ENCODE data around the gene ETNK1.

Gene ETNK1

GRCh38 chr12:22731236-22731635 lies 106.3 kb downstream of the ETNK1 start:
- no CpG with 5 or more reads among the region's 3 CpGs for WGBS (ENCODE audit: insufficient coverage, insufficient read length)
- DNase-seq (ENCODE audit: low read depth, low spot score), result no peak
- no peaks in the 10 kb centered on the region for H3K4me1 ChIP-seq (ENCODE audit: control insufficient read depth, insufficient read depth, low read length)
- no peak overlapping the region for H3K4me3 ChIP-seq (ENCODE audit: low read length)
- no peaks in the 10 kb centered on the region for H3K27me3 ChIP-seq (ENCODE audit: control insufficient read depth, insufficient read depth, low read length)
- H3K36me3 ChIP-seq (ENCODE audit: control insufficient read depth, insufficient read depth, low read length), result no peaks in the 10 kb centered on the region
- H3K27ac ChIP-seq (ENCODE audit: low read length), result no peak overlapping the region
- no peaks in the 10 kb centered on the region for H3K9me3 ChIP-seq (ENCODE audit: control insufficient read depth, insufficient read depth, low read length)

GRCh38 chr12:22733756-22734155 lies 108.8 kb downstream of the ETNK1 start:
- H3K4me3 ChIP-seq (ENCODE audit: low read length), result no peak overlapping the region
- H3K9me3 ChIP-seq (ENCODE audit: control insufficient read depth, insufficient read depth, low read length), result no peaks in the 10 kb centered on the region
- H3K4me1 ChIP-seq (ENCODE audit: control insufficient read depth, insufficient read depth, low read length), result no peaks in the 10 kb centered on the region
- DNase-seq (ENCODE audit: low read depth, low spot score), result no peak
- H3K27me3 ChIP-seq (ENCODE audit: control insufficient read depth, insufficient read depth, low read length), result no peaks in the 10 kb centered on the region
- H3K27ac ChIP-seq (ENCODE audit: low read length), result no peak overlapping the region
- WGBS (ENCODE audit: insufficient coverage, insufficient read length), result no CpG with 5 or more reads among the region's 7 CpGs
- no peaks in the 10 kb centered on the region for H3K36me3 ChIP-seq (ENCODE audit: control insufficient read depth, insufficient read depth, low read length)

- WGBS (ENCODE audit: insufficient coverage, insufficient read length), result no CpG with 5 or more reads among the region's 1 CpG
- Histone ChIP-seq H3K4me1 (ENCODE audit: control insufficient read depth, insufficient read depth, low read length) (no peaks in the 10 kb centered on the region), H3K4me3 (ENCODE audit: low read length) (no peak overlapping the region), H3K36me3 (ENCODE audit: control insufficient read depth, insufficient read depth, low read length) (no peaks in the 10 kb centered on the region), H3K27me3 (ENCODE audit: control insufficient read depth, insufficient read depth, low read length) (no peaks in the 10 kb centered on the region), H3K9me3 (ENCODE audit: control insufficient read depth, insufficient read depth, low read length) (no peaks in the 10 kb centered on the region), H3K27ac (ENCODE audit: low read length) (no peak overlapping the region)
- no peak for DNase-seq (ENCODE audit: low read depth, low spot score)
These were observed 114.0 kb downstream of the ETNK1 start for GRCh38 chr12:22738945-22739344.

Measured in iPS DF 6.9 (cell line).